GM19397 (cell line): ENCODE results near the gene LRP10.
"Not testable (repeated sequence)": the region's sequence is repeated elsewhere in the genome, so short reads cannot be mapped to it uniquely, and the experiment has no call there.

Source experiments
- ATAC-seq: cut with Tn5 transposase; IDR thresholded peaks from one replicate; pipeline ENCODE4 v1.9.1; 2021; ENCODE audit warnings: mild to moderate bottlenecking, moderate library complexity; ENCODE audit not compliant: unreplicated experiment

LRP10 gene

DNA sequence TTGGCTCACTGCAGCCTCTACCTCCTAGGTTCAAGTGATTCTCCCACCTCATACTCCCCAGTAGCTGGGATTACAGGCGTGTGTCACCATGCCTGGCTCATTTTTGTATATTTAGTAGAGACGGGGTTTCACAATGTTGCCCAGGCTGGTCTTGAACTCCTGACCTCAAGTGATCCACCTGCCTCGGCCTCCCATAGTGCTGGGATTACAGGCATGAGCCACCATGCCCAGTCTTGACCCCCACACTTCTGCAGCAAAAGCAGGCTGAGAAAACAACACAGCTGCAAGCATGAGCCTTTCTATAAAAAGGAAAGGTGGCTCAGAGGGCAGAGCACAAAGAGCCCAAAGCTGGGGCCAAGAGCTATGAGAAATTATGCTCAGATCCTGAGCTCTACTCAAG lies 11.2 kb upstream of the LRP10 start:
- ATAC-seq = not testable (repeated sequence)

DNA sequence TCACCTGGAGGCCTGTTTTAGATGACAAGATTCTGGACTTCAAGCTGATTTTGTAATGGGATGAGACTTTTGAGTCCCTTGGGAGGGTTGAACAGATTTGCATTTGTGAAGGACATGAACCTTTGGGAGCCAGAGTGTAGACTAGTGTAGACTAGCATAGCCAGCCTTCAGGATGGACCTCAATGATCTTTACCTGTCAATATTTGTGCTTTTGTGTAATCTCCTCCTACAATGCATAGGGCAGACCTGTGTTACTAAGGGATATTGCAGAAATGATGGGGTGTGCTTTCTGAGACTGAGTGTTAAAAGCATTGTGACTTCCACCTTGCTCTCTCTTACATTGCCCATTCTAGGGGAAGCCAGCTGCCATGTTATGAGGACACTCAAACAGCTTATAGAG lies 9.9 kb upstream of the LRP10 start:
- no peak for ATAC-seq

DNA sequence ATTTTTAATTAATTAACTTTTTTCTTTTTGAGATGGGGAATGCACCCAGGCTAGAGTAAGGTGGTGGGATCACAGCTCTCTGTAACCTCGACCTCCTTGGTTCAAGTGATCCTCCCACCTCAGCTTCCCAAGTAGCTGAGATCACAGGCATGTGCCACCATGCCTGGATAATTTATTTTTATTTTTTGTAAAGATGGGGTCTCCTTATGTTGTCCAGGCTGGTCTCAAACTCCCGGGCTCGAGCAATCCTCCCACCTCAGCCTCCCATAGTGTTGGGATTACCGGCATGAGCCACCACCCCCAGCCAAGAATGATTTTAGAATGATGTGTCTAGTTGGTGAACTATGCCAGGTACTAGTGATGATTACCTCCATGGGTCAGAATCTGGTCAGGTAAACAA lies 6.6 kb upstream of the LRP10 start:
- no peak for ATAC-seq

DNA sequence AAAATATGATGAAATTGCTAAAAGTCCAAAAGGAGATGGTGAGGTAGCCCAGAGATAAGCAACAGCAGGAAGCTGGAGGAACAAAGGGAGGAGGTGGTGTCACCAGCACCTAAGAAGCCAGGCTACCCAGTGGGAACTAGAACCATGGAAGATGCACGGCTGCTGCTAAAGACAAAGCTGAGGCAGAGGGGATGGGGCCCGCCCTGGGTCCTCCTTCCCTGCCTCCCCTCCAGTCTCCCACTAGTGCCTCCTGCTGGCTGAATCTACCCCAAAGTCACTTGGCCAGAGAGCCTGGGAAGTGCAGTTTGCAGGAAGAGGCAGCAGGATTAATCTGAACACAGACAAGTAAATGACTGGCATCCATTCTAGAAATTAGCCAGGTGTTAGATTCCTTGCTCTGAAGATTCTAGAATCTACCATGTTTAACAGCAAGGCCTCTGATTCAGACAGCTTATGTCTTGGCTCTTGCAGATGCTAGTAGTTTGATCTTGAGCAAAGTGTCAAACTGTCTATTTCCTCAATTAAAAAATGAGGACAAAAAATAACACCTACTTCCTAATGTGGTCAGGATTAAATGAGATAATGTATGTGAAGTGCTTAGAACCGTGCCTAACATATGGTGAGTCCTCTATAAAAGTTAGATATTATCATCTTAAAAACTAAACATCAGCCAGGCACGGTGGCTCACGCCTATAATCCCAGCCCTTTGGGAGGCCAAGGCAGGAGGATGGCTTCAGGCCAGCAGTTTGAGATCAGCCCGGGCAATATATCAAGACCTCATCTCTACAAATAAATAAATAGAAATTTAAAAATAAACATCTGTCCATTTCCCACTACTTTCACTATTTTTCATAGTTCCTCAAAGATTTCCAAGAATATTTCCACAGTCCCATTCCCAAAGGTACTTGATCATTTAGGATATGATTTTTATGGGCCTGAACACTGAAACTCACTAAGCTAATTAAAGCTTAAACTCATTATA lies 5.8 kb upstream of the LRP10 start:
- ATAC-seq = no peak

DNA sequence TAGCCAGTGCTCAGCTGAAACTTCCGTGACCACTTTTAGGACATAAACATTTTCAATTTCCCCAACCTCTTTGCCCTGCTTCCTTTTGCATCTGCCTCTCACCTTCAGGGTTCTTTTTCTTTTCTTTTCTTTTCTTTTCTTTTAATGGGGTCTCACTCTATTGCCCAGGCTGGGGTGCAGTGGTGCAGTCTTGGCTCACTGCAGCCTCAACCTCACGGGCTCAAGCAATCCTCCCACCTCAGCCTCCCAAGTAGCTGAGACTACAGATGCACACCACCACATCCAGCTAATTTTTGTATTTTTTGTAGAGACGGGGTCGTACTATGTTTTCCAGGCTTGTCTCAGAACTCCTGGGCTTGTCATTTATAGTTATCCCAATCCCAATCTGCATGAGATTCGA lies 4.7 kb upstream of the LRP10 start:
- ATAC-seq = no peak

DNA sequence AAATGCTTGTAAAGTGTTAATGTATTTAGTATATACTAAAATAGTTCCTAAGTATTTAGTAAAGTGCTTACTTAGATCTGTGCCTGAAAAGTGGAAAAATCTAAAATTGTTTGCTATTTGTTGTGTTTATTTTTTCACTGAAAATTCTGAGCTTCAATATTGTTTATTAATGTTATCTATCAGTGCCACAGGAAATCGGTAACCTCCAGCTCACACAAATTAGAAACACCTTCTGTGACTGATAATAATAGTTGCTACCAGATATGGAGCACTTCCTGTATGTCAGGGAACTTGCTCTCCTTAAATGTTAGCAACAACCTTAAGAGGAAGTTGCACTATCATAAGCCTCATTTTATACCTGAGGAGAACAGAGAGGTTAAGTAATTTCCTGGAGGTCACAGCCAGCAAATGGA lies 723 bp upstream of the LRP10 start:
- ATAC-seq = peak; percentile 11

DNA sequence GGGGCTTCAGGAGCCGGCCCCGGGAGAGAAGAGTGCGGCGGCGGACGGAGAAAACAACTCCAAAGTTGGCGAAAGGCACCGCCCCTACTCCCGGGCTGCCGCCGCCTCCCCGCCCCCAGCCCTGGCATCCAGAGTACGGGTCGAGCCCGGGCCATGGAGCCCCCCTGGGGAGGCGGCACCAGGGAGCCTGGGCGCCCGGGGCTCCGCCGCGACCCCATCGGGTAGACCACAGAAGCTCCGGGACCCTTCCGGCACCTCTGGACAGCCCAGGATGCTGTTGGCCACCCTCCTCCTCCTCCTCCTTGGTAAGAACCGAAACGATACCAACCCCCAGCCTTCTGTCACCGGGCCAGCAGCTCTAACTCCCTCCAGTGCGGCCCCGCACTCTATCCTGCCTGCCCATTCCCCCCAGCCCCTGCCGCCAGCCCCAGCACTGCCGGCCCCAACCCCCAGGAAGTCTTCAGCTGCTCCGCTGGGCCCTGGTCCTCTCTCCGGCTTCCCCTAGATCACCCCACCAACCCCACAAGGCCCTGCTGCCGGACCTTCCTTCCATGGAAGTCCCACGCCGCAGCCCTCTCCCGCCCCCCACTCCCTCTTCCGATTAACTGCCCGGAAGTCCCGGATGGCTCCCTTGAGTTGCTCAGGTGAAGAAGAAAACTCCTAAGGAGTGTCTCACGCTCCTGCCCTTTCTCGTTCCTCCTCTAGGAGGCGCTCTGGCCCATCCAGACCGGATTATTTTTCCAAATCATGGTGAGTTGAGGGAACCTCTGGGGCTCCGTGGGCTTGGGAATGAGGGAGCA lies 693 bp downstream of the LRP10 start:
- peak; percentile 20 for ATAC-seq

DNA sequence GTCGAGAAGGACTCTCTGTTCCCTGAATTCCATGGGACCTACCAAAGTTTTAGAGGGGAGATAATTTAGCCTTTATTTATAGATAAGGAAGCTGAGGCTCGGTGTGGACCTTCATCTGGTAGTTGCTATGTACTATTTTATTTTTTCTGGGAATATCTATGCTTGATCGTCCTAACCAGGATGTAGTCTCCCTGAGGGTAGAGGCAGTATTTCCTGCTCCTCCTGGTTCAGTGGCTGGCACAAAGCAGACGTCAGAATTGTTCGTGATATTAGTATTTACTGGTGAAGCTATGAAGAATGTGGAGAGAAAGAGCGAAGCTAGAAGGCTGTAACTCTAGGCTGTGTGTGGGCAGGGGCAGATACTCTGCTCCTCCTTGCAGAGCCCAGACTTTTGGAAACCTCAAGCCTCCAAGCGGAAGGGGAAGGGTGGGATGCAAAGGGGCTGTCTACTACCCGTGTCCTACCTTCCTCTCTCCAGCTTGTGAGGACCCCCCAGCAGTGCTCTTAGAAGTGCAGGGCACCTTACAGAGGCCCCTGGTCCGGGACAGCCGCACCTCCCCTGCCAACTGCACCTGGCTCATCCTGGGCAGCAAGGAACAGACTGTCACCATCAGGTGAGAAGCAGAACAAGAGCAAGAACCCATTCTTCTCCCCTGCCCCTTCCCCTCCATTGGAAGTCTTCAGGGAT lies 1.4 kb downstream of the LRP10 start:
- ATAC-seq = no peak

DNA sequence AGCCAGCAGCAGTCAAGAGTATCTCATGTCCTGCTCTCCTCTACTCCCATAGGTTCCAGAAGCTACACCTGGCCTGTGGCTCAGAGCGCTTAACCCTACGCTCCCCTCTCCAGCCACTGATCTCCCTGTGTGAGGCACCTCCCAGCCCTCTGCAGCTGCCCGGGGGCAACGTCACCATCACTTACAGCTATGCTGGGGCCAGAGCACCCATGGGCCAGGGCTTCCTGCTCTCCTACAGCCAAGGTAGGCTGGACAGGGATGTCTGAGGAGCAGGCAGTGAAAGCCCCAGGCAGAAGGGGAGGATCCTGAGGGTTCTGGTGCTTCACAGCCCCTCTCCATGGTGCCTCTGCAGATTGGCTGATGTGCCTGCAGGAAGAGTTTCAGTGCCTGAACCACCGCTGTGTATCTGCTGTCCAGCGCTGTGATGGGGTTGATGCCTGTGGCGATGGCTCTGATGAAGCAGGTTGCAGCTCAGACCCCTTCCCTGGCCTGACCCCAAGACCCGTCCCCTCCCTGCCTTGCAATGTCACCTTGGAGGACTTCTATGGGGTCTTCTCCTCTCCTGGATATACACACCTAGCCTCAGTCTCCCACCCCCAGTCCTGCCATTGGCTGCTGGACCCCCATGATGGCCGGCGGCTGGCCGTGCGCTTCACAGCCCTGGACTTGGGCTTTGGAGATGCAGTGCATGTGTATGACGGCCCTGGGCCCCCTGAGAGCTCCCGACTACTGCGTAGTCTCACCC lies 3.6 kb downstream of the LRP10 start:
- no peak for ATAC-seq

DNA sequence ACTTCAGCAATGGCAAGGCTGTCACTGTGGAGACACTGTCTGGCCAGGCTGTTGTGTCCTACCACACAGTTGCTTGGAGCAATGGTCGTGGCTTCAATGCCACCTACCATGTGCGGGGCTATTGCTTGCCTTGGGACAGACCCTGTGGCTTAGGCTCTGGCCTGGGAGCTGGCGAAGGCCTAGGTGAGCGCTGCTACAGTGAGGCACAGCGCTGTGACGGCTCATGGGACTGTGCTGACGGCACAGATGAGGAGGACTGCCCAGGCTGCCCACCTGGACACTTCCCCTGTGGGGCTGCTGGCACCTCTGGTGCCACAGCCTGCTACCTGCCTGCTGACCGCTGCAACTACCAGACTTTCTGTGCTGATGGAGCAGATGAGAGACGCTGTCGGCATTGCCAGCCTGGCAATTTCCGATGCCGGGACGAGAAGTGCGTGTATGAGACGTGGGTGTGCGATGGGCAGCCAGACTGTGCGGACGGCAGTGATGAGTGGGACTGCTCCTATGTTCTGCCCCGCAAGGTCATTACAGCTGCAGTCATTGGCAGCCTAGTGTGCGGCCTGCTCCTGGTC lies 4.3 kb downstream of the LRP10 start:
- ATAC-seq = no peak

DNA sequence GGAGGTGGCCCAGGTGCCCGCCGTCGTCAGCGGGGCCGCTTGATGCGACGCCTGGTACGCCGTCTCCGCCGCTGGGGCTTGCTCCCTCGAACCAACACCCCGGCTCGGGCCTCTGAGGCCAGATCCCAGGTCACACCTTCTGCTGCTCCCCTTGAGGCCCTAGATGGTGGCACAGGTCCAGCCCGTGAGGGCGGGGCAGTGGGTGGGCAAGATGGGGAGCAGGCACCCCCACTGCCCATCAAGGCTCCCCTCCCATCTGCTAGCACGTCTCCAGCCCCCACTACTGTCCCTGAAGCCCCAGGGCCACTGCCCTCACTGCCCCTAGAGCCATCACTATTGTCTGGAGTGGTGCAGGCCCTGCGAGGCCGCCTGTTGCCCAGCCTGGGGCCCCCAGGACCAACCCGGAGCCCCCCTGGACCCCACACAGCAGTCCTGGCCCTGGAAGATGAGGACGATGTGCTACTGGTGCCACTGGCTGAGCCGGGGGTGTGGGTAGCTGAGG lies 5.5 kb downstream of the LRP10 start:
- no peak for ATAC-seq

DNA sequence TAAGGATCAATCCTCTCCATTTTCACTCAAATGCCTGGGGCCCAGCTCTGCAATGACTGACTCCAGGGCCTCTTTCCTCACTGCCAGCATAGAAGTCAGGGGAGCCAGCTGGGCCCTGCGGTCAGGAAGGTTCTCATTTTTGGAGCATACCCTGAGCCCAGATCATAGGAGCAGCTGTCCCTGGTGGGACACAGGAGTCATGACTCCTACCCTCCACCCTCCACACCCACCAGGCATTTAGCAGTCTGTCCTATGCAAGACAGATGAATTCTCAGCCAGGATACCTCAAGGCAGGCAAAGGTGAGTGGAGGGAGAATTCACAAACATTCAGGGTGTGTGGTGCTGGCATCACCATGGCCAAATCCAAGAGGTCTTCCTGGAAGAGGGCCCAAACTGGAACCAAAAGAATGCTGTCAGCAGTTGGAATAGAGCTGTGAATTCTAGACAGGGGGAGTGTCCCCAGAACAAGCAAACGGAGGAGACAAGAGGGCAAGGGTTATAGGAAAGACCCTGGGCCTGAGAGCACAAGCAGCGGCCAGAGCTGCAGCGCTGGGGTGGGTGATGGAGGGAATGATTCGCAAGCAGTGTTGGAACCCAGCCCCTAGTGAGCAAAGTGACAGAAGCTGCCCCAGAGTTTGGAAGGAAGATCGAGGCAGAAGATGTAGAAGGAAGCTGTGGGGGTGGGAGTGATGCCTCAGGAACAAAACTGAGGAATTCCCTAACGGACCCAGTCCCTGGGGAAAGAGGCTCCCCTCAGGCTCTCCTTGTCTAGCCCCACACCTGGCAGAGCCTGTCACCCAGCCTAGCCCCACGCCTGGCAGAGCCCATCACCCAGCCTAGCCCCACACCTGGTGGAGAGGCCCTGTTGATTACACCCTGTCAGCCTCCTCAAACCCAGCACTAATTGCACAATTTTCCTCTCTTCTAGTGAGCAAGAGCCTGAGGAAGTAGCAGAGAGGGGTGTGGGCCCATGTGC lies 7.0 kb downstream of the LRP10 start:
- no peak for ATAC-seq

DNA sequence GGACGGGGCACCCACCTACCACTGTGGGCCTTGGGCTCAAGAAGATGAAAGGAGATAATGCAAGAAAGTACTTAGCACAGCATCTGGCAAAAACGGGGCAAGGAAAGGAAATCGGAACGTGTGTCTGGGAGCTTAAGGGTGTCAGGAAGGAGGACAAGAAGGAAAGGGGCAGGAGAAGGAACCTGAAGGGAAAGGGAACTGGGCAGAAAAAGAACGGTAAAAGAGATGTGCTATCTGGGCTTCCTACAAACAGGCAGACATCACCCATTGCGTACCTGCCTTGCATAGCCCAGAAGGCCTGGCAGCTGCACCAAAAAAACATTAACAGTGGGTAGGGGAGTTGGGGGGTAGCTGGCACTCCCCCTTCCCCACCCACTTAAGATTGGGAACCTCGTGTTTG lies 10.5 kb downstream of the LRP10 start:
- ATAC-seq = no peak

DNA sequence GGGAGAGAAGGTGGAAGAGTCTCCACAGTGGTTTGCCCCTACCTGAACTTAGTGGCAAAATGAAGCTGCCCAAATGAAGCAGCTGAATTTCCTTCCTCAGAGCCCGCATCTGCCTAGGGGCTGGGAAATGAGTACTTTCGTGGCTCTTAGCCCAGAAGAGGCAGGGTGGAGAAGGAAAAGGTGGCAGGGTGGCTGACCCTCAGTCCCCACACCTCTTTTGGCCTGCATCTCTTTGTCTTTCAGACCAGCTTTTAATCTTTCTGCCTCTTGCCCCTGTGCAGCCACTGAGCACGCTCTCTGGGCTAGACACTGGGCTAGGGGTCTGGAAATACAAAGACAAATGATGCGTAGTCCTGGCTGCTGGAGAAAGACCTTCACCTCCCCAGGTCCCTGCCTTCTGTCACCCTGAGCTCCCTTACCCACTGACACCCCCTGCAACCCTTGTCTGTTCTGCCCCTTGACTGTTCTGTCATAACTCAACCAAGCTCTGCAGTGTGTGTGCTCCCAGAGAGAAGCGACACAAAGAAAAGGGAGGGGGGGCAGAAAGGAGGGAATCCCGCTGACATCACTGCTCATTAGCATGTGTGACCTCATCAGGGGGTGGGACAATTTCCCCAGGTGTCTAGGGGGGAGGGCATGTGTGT lies 11.1 kb downstream of the LRP10 start:
- no peak for ATAC-seq

DNA sequence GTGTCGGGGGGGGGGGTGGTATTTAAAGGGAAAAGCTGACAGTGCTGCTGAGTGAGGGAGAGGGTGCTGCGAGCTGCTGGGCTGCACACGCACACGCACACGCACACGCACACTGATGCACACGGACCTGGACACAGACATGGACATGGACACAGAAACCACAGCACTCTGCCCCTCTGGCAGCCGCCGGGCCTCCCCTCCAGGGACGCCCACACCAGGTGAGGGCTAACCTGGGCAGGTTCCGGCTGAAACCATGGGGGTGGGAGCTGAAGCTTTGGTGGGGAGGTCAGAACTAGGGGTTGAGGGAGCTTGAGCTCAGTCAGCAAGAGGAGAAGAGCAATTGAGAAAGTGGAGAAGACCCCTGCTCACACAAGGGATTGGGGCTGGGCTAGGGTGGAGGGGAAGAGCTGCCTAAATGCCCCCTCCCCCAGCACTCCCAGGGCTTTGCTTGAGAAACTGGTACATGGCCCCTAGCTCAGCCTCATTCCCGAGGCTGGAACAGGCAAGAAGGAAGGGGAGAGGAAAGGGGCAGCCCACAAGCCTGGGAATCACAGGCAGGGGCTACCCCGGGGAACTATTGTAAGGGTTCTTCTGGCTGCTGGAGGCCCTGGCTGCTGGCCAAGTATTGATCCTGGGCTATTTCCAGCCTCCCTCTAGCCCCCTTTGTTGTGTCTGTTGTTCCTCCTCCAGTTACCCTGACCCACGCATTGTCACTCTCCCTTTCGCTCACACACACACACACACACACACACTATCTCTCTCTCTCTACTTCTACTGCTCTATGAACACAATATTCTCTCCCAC lies 11.8 kb downstream of the LRP10 start, which contains the start of gene REM2:
Gene REM2 (plus strand): TSS at position 50 of the 804 bp plus-strand sequence. CDS start 66 bp downstream, at position 116.
- ATAC-seq = no peak

DNA sequence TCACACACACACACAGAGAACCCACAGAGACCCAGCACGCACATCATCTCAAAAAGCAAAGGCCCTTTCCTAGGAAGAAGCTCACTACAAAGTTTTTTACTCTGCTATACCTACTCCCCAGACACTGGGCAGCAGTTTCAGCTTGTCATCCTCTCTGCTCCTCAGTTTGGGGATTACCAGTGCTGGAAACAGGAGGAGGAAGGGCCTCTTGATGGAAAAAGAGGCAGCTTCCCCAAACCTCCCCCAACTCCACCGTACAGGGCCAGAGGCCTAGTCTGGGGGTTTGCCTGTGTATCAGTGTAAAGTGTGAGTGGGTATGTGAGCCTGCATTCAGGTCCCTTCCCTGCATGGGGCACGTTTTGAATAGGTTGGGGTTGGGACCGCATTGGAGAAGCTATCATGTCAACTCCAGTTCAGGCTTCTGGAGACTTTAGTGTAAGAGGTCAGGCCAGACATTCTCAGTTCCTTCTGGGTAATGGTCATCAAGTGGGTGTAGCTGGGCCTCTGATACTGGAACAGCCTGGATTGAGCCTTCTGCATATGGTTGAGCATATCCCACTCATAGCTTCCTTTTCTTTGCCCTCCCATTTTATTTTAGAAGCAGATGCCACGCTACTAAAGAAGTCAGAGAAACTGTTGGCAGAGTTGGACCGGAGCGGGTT lies 12.7 kb downstream of the LRP10 start:
- no peak for ATAC-seq
